ENCODE measurements around the gene KIF18B. TPM values are rescaled to one million over a fixed set of nuclear protein-coding genes. Genes with fewer than 3 reads are reported as not detected.

KIF18B gene
- total RNA-seq, 4 donors from 2014 or later: 0.72 TPM; not detected in 3

- ATAC-seq (ENCODE audit: low FRiP score) (no peak), DNase-seq (ENCODE audit: low spot score) (no peak)
- TF ChIP-seq, protein P1, sequence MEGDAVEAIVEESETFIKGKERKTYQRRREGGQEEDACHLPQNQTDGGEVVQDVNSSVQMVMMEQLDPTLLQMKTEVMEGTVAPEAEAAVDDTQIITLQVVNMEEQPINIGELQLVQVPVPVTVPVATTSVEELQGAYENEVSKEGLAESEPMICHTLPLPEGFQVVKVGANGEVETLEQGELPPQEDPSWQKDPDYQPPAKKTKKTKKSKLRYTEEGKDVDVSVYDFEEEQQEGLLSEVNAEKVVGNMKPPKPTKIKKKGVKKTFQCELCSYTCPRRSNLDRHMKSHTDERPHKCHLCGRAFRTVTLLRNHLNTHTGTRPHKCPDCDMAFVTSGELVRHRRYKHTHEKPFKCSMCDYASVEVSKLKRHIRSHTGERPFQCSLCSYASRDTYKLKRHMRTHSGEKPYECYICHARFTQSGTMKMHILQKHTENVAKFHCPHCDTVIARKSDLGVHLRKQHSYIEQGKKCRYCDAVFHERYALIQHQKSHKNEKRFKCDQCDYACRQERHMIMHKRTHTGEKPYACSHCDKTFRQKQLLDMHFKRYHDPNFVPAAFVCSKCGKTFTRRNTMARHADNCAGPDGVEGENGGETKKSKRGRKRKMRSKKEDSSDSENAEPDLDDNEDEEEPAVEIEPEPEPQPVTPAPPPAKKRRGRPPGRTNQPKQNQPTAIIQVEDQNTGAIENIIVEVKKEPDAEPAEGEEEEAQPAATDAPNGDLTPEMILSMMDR (IDR thresholded peaks at IDR 0.05): no peak
Observed at GRCh38 chr17:44904001-44904984, 43.3 kb downstream of the KIF18B start.

GRCh38 chr17:44903012-44903685 is 44.4 kb downstream of the KIF18B start:
- DNase-seq (ENCODE audit: low spot score): no peak
- TF ChIP-seq, protein P1 (IDR thresholded peaks at IDR 0.05): no peak
- ATAC-seq (ENCODE audit: low FRiP score): no peak

DNA sequence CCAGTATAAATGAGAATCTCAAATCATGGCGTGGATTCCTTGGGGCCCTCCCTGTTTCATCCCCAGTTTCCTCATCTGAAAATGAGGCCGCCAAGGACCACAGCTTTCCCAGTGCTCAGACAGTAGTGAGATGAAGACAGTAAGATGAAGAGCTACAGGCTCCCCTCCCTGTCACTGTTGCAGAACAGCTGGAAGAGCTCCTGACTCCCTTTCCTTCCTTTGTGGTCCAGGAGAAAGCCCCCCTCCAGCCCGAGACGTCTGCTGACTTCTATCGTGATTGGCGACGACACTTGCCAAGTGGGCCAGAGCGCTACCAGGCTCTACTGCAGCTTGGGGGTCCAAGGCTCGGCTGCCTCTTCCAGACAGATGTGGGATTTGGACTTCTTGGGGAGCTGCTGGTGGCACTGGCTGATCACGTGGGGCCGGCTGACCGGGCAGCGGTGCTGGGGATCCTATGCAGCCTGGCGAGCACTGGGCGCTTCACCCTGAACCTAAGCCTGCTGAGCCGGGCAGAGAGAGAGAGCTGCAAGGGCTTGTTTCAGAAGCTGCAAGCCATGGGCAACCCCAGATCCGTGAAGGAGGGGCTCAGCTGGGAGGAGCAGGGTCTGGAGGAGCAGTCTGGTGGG is 45.3 kb downstream of the KIF18B start:
- ATAC-seq (ENCODE audit: low FRiP score) (no peak), DNase-seq (ENCODE audit: low spot score) (no peak)

GRCh38 chr17:44901411-44901921 is 46.1 kb downstream of the KIF18B start:
- no peak for DNase-seq (ENCODE audit: low spot score)
- no peak for ATAC-seq (ENCODE audit: low FRiP score)
- TF ChIP-seq, protein P1 (IDR thresholded peaks at IDR 0.05): no peak

More for the DNA sequence above, 45.3 kb downstream of the KIF18B start:
- TF ChIP-seq, protein P1 (IDR thresholded peaks at IDR 0.05): no peak

DNA sequence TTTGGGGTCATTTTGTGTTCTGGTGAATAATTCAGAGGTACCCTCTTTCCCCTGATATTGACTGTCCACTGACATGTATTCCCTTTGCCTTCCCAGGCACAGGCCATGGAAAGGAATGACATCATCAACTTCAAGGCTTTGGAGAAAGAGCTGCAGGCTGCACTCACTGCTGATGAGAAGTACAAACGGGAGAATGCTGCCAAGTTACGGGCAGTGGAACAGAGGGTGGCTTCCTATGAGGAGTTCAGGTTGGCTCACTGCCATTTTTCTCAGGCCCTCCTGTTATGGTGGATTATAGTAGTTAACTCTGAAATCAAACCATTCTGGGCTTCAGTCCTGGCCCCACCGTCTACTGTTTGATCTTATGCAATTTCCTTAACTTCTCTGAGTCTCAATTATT is 46.7 kb downstream of the KIF18B start:
- DNase-seq (ENCODE audit: low spot score): no peak
- TF ChIP-seq, protein P1 (IDR thresholded peaks at IDR 0.05): no peak
- ATAC-seq (ENCODE audit: low FRiP score): peak; percentile 41

DNA sequence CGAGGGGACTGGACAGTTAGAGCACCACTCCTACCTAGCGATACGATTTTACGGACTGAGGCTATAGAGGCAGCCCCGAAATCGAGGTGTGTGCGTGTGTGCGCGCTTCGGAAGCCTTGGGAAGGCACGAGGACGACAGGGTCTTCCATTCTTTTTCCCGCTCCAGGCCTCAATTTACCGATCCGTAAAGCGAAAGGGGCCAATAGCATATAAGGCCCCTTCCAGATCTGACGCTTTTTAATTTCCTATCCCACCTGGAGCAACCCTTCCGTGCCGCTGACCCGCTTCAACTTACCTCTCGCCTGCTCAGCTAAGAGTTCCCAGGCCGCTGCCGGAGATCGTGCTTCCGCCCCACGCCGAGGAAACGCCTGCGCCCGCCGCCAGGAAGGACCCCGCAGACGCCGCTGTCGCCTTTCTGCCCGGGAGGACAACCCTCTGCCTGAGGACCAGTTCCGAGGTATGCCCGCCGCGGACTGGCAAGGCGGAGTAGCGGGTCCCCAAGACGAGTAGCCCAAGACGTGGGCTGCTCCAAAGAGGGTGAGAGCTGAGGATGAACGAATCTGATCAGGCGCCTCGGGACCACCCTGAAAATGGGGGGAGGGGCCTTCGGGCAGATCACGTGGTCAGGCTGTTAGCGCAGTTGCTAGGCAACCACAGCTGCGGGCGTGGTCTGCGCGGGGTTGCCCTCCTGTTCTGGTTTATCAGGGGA is 48.3 kb downstream of the KIF18B start, which contains the start of gene EFTUD2:
Gene EFTUD2, minus strand, starts transcription at position 372 of the 709 bp plus-strand sequence. CDS start 4,924 bp downstream, outside the sequence.
- TF ChIP-seq, protein P1 (IDR thresholded peaks at IDR 0.05): no peak
- DNase-seq (ENCODE audit: low spot score) (peak; percentile 93), ATAC-seq (ENCODE audit: low FRiP score) (peak; percentile 87)

All from omental fat pad (tissue), 4 donors.